Natural killer cell (primary cell): Measurements from ENCODE around the gene KLK13. TPM values are rescaled to one million over a fixed set of nuclear protein-coding genes. Genes with fewer than 3 reads are reported as not detected.

Source experiments
- ATAC-seq, 3 donors: fragments of 150-1000 bp in 2 of 3; fragments of 200-7000 bp in 1 of 3; cut with Tn5 transposase; 1 replicate in 1 of 3; 2 replicates in 2 of 3; pipeline ENCODE4 v1.10.0; 2021; ENCODE audit warnings: mild to moderate bottlenecking in 2 of 3, moderate library complexity in 2 of 3
- DNase-seq, 2 donors: peaks; one replicate each; pipeline versions ENCODE4 v3.0.0 to v3.0.0-alpha.2; 2013 to 2021; ENCODE audit warnings: mixed read lengths in 1 of 2
- H3K27ac ChIP-seq: one replicate; pipeline ENCODE4 v1.5.1; 2013; ENCODE audit warnings: mild to moderate bottlenecking, low read length
- H3K27me3 ChIP-seq: one replicate; pipeline ENCODE4 v1.6.1; 2013; ENCODE audit warnings: low read length; ENCODE audit not compliant: control insufficient read depth, insufficient read depth
- H3K36me3 ChIP-seq: one replicate; pipeline ENCODE4 v1.6.1; 2013; ENCODE audit warnings: low read length; ENCODE audit not compliant: control insufficient read depth, insufficient read depth
- H3K4me1 ChIP-seq: one replicate; pipeline ENCODE4 v1.6.1; 2013; ENCODE audit warnings: low read length; ENCODE audit not compliant: control insufficient read depth, insufficient read depth
- H3K4me3 ChIP-seq: one replicate; pipeline ENCODE4 v1.5.1; 2013; ENCODE audit warnings: low read length
- H3K9me3 ChIP-seq: one replicate; pipeline ENCODE4 v1.6.1; 2013; ENCODE audit warnings: low read length; ENCODE audit not compliant: control insufficient read depth, insufficient read depth
- H3K27ac Mint-ChIP-seq, 2 donors: one replicate each; pipeline ENCODE4 v1.8.0; 2022; ENCODE audit warnings: mild to moderate bottlenecking in 2 of 2, mixed read lengths in 2 of 2, moderate library complexity in 1 of 2
- H3K27me3 Mint-ChIP-seq, 2 donors: one replicate each; pipeline ENCODE4 v1.8.0; 2022; ENCODE audit warnings: low read depth in 2 of 2, mixed read lengths in 2 of 2
- H3K36me3 Mint-ChIP-seq: one replicate; pipeline ENCODE4 v1.8.0; 2022; ENCODE audit warnings: mixed read lengths
- H3K4me1 Mint-ChIP-seq, 2 donors: one replicate each; pipeline ENCODE4 v1.8.0; 2022; ENCODE audit warnings: mixed read lengths in 2 of 2
- H3K4me3 Mint-ChIP-seq: one replicate; pipeline ENCODE4 v1.8.0; 2022; ENCODE audit warnings: mild to moderate bottlenecking, moderate library complexity, mixed read lengths
- H3K9me3 Mint-ChIP-seq, 2 donors: one replicate each; pipeline ENCODE4 v1.8.0; 2022; ENCODE audit warnings: mixed read lengths in 2 of 2
- WGBS: methylation state at CpG from one replicate; pipeline ENCODE4 v1.1.7; 2013; ENCODE audit warnings: missing lambda C conversion rate; ENCODE audit not compliant: insufficient coverage; 5-methylcytosine and 5-hydroxymethylcytosine counted together
- intact Hi-C: fragments of 100-400 bp; cut with micrococcal nuclease; formaldehyde crosslinking; loops from one replicate; pipeline ENCODE4 v1.14.2; 2022
- total RNA-seq, 4 donors: library from RNA; stranded (reverse); fragments of 120-200 nt in 1 of 4; gene quantifications; one replicate each; pipeline versions ENCODE4 v1.2.3 to v1.2.4, GENCODE V29; 2013 to 2022
- TF ChIP-seq, protein P1 (sequence below): fragments of 200-600 bp; IDR thresholded peaks from one replicate; pipeline ENCODE4 v1.8.0; 2022; ENCODE audit warnings: antibody characterized with exemption

The KLK13 gene
- total RNA-seq, 3 donors from 2014 or later (not counting 1 experiment from before 2014, with no cell fraction given): not detected

DNA sequence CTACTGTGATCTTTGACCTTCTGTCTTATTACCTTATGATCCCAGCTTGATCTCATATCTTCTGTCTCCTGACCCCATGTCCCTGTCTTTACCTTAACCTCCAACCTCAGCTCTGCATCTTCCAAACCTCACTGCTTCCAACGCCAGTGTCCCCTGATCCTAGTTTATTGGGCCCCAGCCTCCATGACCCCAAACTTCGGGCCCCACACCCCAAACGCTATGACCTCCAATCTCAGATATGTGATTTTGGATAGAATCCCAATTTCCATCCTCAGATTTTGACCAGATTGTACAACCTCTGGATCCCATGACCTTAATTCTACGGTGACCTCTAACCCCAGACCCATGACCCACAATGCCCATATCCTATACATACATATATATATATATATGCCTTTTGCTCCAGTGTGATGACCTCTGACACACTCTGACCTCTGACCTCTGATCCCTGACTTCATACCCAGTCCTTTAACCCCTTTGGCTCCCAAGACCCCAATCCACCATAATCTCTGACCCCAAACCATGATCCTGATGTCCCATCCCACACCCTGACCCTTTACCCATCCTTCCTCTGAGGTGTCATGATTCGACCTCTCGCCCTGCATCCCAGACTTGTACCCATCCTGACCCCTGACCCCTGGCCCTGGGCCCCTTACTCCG is 33.5 kb downstream of the KLK13 start:
- H3K4me3 ChIP-seq: no peak overlapping the region
- TF ChIP-seq, protein P1, sequence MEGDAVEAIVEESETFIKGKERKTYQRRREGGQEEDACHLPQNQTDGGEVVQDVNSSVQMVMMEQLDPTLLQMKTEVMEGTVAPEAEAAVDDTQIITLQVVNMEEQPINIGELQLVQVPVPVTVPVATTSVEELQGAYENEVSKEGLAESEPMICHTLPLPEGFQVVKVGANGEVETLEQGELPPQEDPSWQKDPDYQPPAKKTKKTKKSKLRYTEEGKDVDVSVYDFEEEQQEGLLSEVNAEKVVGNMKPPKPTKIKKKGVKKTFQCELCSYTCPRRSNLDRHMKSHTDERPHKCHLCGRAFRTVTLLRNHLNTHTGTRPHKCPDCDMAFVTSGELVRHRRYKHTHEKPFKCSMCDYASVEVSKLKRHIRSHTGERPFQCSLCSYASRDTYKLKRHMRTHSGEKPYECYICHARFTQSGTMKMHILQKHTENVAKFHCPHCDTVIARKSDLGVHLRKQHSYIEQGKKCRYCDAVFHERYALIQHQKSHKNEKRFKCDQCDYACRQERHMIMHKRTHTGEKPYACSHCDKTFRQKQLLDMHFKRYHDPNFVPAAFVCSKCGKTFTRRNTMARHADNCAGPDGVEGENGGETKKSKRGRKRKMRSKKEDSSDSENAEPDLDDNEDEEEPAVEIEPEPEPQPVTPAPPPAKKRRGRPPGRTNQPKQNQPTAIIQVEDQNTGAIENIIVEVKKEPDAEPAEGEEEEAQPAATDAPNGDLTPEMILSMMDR: no peak
- H3K27me3 ChIP-seq: no peaks in the 10 kb centered on the region
- Mint-ChIP-seq H3K4me1 (no peaks in the 10 kb centered on the region), H3K9me3 (no peaks in the 10 kb centered on the region), H3K27me3 (peaks cover 28 to 38% of the 10 kb centered on the region in 2 donors), H3K36me3 (no peaks in the 10 kb centered on the region), H3K4me3 (no peak overlapping the region), H3K27ac (no peak overlapping the region)
- intact Hi-C loops: no loop called here
- H3K36me3 ChIP-seq: no peaks in the 10 kb centered on the region
- WGBS: 90% methylated on average over 6 of the region's 7 CpGs
- no peaks in the 10 kb centered on the region for H3K4me1 ChIP-seq
- no peaks in the 10 kb centered on the region for H3K9me3 ChIP-seq
- no peak overlapping the region for H3K27ac ChIP-seq
- ATAC-seq (no peak), DNase-seq (no peak)

DNA sequence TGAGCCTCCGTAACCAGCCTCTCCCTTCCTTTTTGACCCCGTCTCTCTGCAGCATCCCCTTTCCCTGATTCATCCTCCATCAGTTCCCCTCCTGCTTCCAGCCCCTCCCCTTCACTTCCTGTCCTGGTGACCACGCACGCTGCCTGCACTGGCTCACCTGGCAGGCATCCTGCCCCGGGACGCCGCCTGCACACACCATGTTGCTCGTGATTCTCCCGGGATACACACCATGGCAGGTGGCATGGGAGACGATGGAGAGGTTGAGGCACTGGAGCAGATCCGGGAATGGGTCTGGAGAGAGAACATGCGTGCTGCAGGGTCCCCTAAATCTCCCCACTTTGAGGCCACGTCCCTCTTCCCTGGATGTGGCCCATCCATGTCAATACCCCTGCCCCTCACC is 34.3 kb downstream of the KLK13 start:
- DNase-seq (no peak), ATAC-seq (no peak)
- H3K27me3 ChIP-seq: no peaks in the 10 kb centered on the region
- Mint-ChIP-seq H3K27ac (no peak overlapping the region), H3K36me3 (no peaks in the 10 kb centered on the region), H3K4me3 (no peak overlapping the region), H3K9me3 (no peaks in the 10 kb centered on the region), H3K27me3 (peaks cover 26 to 38% of the 10 kb centered on the region in 2 donors), H3K4me1 (no peaks in the 10 kb centered on the region)
- H3K9me3 ChIP-seq: no peaks in the 10 kb centered on the region
- H3K36me3 ChIP-seq: no peaks in the 10 kb centered on the region
- TF ChIP-seq, protein P1: no peak
- 72% methylated on average over 13 of the region's 13 CpGs for whole genome bisulfite sequencing
- H3K4me1 ChIP-seq: no peaks in the 10 kb centered on the region
- H3K27ac ChIP-seq: no peak overlapping the region
- intact Hi-C loops: no loop called here
- no peak overlapping the region for H3K4me3 ChIP-seq

DNA sequence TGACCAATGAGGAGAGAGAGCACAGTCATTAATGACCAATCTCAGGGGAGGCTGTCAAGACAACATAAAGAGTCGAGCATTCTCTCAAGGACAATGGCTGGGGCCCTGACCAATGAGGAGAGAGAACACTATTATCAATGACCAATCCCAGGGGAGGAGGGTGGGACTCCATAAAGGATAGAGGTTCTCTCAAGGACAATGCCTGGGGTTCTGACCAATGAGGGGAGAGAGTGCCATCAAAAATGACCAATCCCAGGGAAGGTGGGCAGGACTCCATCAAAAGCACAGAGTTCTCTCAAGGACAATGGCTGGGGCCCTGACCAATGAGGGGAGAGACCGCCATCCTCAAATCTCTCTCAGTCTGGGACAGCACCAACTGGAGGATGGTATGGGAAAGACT is 35.2 kb downstream of the KLK13 start:
- Mint-ChIP-seq H3K36me3 (no peaks in the 10 kb centered on the region), H3K4me1 (no peaks in the 10 kb centered on the region), H3K27ac (no peak overlapping the region), H3K4me3 (no peak overlapping the region), H3K9me3 (no peaks in the 10 kb centered on the region), H3K27me3 (peaks cover 17 to 32% of the 10 kb centered on the region in 2 donors)
- ATAC-seq (no peak), DNase-seq (no peak)
- Histone ChIP-seq H3K4me1 (no peaks in the 10 kb centered on the region), H3K4me3 (no peak overlapping the region), H3K36me3 (no peaks in the 10 kb centered on the region), H3K27me3 (peaks cover 3% of the 10 kb centered on the region), H3K9me3 (no peaks in the 10 kb centered on the region), H3K27ac (no peak overlapping the region)
- 94% methylated on average over 2 of the region's 2 CpGs for WGBS
- TF ChIP-seq, protein P1: no peak
- intact Hi-C loops: no loop called here

DNA sequence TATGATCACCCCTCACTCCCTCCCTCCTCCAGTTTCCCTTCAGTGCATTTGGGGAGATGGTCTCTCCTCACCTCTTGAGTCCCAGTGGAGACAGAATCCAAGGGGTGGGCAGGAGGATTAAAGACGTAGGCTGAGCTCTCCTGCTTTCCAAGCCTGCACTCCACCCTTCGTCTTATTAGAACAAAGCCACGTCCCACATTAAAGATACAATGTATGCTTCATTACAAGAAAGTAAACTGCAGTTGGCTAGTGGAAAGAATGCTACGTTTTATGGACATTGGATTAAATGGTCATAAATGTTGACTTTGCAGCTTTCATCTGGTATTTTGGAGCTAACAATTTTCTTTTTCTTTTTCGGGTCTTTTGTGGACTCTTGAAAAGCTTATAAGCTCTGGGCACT is 37.0 kb downstream of the KLK13 start:
- H3K36me3 Mint-ChIP-seq: no peaks in the 10 kb centered on the region
- Histone ChIP-seq H3K27ac (no peak overlapping the region), H3K9me3 (no peaks in the 10 kb centered on the region), H3K4me3 (no peak overlapping the region), H3K36me3 (no peaks in the 10 kb centered on the region), H3K4me1 (no peaks in the 10 kb centered on the region), H3K27me3 (peaks cover 5% of the 10 kb centered on the region)
- 76% methylated on average over 2 of the region's 5 CpGs for WGBS
- no peaks in the 10 kb centered on the region for H3K4me1 Mint-ChIP-seq
- H3K27ac Mint-ChIP-seq: no peak overlapping the region
- DNase-seq (no peak), ATAC-seq (no peak)
- H3K27me3 Mint-ChIP-seq: peaks cover 7 to 30% of the 10 kb centered on the region in 2 donors
- TF ChIP-seq, protein P1: no peak
- H3K9me3 Mint-ChIP-seq: no peaks in the 10 kb centered on the region
- intact Hi-C loops: no loop called here
- no peak overlapping the region for H3K4me3 Mint-ChIP-seq
